Stimulated activated CD4-positive, alpha-beta T cell treated with anti-CD3 and anti-CD28 coated beads, Interleukin-12 subunit alpha, Interleukin-12 subunit beta, amount 100 ng/mL, for 4 hours (primary cell): Measurements from ENCODE around the gene ZMYM2.

Experiments used
- DNase-seq: peaks from one replicate; pipeline ENCODE4 v3.0.0-alpha.2; 2020

Gene ZMYM2

GRCh38 chr13:20109037-20109436 is 150.5 kb downstream of the ZMYM2 start:
- no peak for DNase-seq

- DNase-seq = no peak
Measured at GRCh38 chr13:20114066-20114610, 155.6 kb downstream of the ZMYM2 start.

GRCh38 chr13:20116213-20116612 is 157.7 kb downstream of the ZMYM2 start:
- DNase-seq = no peak

- DNase-seq = peak; percentile 36
Measured at GRCh38 chr13:20118268-20119140, 160.0 kb downstream of the ZMYM2 start.

GRCh38 chr13:20119960-20120359 is 161.4 kb downstream of the ZMYM2 start:
- no peak for DNase-seq

- DNase-seq = no peak
Measured at GRCh38 chr13:20121159-20121525, 162.6 kb downstream of the ZMYM2 start.

- DNase-seq = no peak
Measured at GRCh38 chr13:20124303-20124702, 165.8 kb downstream of the ZMYM2 start.

- DNase-seq = no peak
Measured at GRCh38 chr13:20125129-20125782, 166.7 kb downstream of the ZMYM2 start.

GRCh38 chr13:20125783-20126165 is 167.2 kb downstream of the ZMYM2 start:
- DNase-seq = no peak

GRCh38 chr13:20126541-20127261 is 168.2 kb downstream of the ZMYM2 start:
- no peak for DNase-seq

GRCh38 chr13:20127262-20127561 is 168.7 kb downstream of the ZMYM2 start:
- no peak for DNase-seq

- DNase-seq = peak; percentile 18
Measured at GRCh38 chr13:20127562-20128458, 169.3 kb downstream of the ZMYM2 start.

GRCh38 chr13:20128459-20128931 is 170.0 kb downstream of the ZMYM2 start:
- no peak for DNase-seq

- no peak for DNase-seq
Measured at GRCh38 chr13:20129076-20129475, 170.5 kb downstream of the ZMYM2 start.

GRCh38 chr13:20130012-20130411 is 171.5 kb downstream of the ZMYM2 start:
- DNase-seq = no peak

GRCh38 chr13:20130652-20131051 is 172.1 kb downstream of the ZMYM2 start:
- no peak for DNase-seq

- no peak for DNase-seq
Measured at GRCh38 chr13:20131057-20131832, 172.7 kb downstream of the ZMYM2 start.

- no peak for DNase-seq
Measured at GRCh38 chr13:20132052-20132634, 173.6 kb downstream of the ZMYM2 start.

- DNase-seq = no peak
Measured at GRCh38 chr13:20134732-20135131, 176.2 kb downstream of the ZMYM2 start.

GRCh38 chr13:20136781-20137703 is 178.5 kb downstream of the ZMYM2 start:
- DNase-seq = peak; percentile 55
